HCT116 (cell line): ENCODE results near the gene RNF112. TPM values are rescaled to one million over a fixed set of nuclear protein-coding genes. Genes with fewer than 3 reads are reported as not detected.

Source experiments
- ATAC-seq: fragments of 200-7000 bp; cut with Tn5 transposase; 2 replicates; pipeline ENCODE4 v1.9.1; 2020; ENCODE audit warnings: mild to moderate bottlenecking, moderate library complexity
- BruUV-seq: library from RNA; stranded (reverse); fragments of 400-500 nt; replicated peaks from 2 replicates; lab custom pipeline; 2021; lab: Mats Ljungman, UMichigan
- CTCF ChIA-PET: fragments of 300-600 bp; sonication (Branson Sonifier 250); formaldehyde crosslinking; loops from one replicate; lab custom pipeline; 2021; ENCODE audit warnings: antibody characterized with exemption; lab: Charles Lee
- POLR2A ChIA-PET: fragments of 300-600, 350-600 bp; sonication (Branson Sonifier 250); formaldehyde crosslinking; loops from one replicate; lab custom pipeline; 2021; ENCODE audit warnings: antibody characterized with exemption; lab: Charles Lee
- RAD21 ChIA-PET, 2 experiments: fragments of 300-600 bp; sonication (Branson Sonifier 250); formaldehyde crosslinking; loops; one replicate each; lab custom pipeline; 2023; ENCODE audit warnings: low total read pairs in 2 of 2; ENCODE audit not compliant: uncharacterized antibody in 2 of 2, unreplicated experiment in 2 of 2, low non-redundant PET in 1 of 2; lab: Charles Lee
- DNase-seq: peaks from one replicate; pipeline ENCODE4 v3.0.0-alpha.2; 2010; ENCODE audit warnings: low read depth, low spot score
- H2AFZ ChIP-seq: fragments of 200-600 bp; shearing (Covaris generic), sonication (generic); 2 replicates; pipeline ENCODE4 v1.6.1; 2017; ENCODE audit warnings: low read depth, mixed run types, mixed read lengths, antibody characterized with exemption, low read length; ENCODE audit not compliant: poor library complexity, severe bottlenecking
- H3K27ac ChIP-seq: 2 replicates; pipeline ENCODE4 v1.5.1; 2012; ENCODE audit warnings: low read depth, low read length
- H3K27me3 ChIP-seq: fragments of 200-600 bp; sonication (generic); 2 replicates; pipeline ENCODE4 v1.6.1; 2016; ENCODE audit warnings: mixed run types, low read length, mixed read lengths; ENCODE audit not compliant: insufficient read depth
- H3K36me3 ChIP-seq, 2 experiments: fragments of 200-500 bp in 1 of 2; fragments of 200-600 bp in 1 of 2; sonication (Bioruptor generic) in 1 of 2; sonication (generic) in 1 of 2; 2 replicates each; pipeline versions ENCODE4 v1.5.1 to v1.6.1; 2014 to 2016; ENCODE audit warnings: low read length in 2 of 2, inconsistent platforms in 1 of 2, mixed read lengths in 1 of 2, mixed run types in 1 of 2; ENCODE audit not compliant: insufficient read depth in 2 of 2, control insufficient read depth in 1 of 2
- H3K4me1 ChIP-seq, 2 experiments: fragments of 200-600 bp in 1 of 2; sonication (generic) in 1 of 2; 2 replicates each; pipeline versions ENCODE4 v1.5.1 to v1.6.1; 2012 to 2017; ENCODE audit warnings: low read length in 2 of 2, inconsistent platforms in 1 of 2, mild to moderate bottlenecking in 1 of 2, mixed read lengths in 1 of 2, mixed run types in 1 of 2, moderate library complexity in 1 of 2; ENCODE audit not compliant: insufficient read depth in 2 of 2, control insufficient read depth in 1 of 2
- H3K4me2 ChIP-seq: fragments of 200-600 bp; sonication (generic); 2 replicates; pipeline ENCODE4 v1.6.1; 2017; ENCODE audit warnings: mixed run types, low read length, mixed read lengths
- H3K4me3 ChIP-seq, 2 experiments: fragments of 200-600 bp in 1 of 2; sonication (generic) in 1 of 2; replicated peaks in 1 of 2; 2 replicates each; pipeline ENCODE4 v1.5.1; 2011 to 2016; ENCODE audit warnings: low read length in 2 of 2, control low read depth in 1 of 2, low read depth in 1 of 2, mild to moderate bottlenecking in 1 of 2, mixed read lengths in 1 of 2, mixed run types in 1 of 2
- H3K79me2 ChIP-seq: fragments of 200-600 bp; sonication (generic); 2 replicates; pipeline ENCODE4 v1.6.1; 2017; ENCODE audit warnings: mild to moderate bottlenecking, mixed run types, low read length, moderate library complexity, mixed read lengths; ENCODE audit not compliant: insufficient read depth
- H3K9ac ChIP-seq: fragments of 200-600 bp; sonication (generic); 2 replicates; pipeline ENCODE4 v1.6.1; 2016; ENCODE audit warnings: low read length, mixed read lengths
- H3K9me2 ChIP-seq: fragments of 200-600 bp; sonication (generic), shearing (Covaris generic); 2 replicates; pipeline ENCODE4 v1.6.1; 2017; ENCODE audit warnings: mixed run types, mild to moderate bottlenecking, moderate library complexity; ENCODE audit not compliant: insufficient read depth
- H3K9me3 ChIP-seq, 2 experiments: fragments of 200-500 bp in 1 of 2; fragments of 200-600 bp in 1 of 2; sonication (Bioruptor generic) in 1 of 2; sonication (generic) in 1 of 2; 2 replicates each; pipeline ENCODE4 v1.6.1; 2014 to 2017; ENCODE audit warnings: low read length in 2 of 2, mixed read lengths in 2 of 2, inconsistent platforms in 1 of 2, low read depth in 1 of 2, mild to moderate bottlenecking in 1 of 2, mixed run types in 1 of 2, moderate library complexity in 1 of 2; ENCODE audit not compliant: control insufficient read depth in 1 of 2, insufficient read depth in 1 of 2
- H4K20me1 ChIP-seq: fragments of 200-600 bp; sonication (generic), shearing (Covaris generic); 2 replicates; pipeline ENCODE4 v1.6.1; 2017; ENCODE audit warnings: mixed run types, mild to moderate bottlenecking, moderate library complexity; ENCODE audit not compliant: insufficient read depth
- CBX3 ChIP-seq: IDR thresholded peaks from 2 replicates; pipeline ENCODE4 v1.6.1; 2012; ENCODE audit warnings: low read depth
- CEBPB ChIP-seq: IDR thresholded peaks from 2 replicates; pipeline ENCODE4 v1.6.1; 2012; ENCODE audit warnings: low read depth
- EGR1 ChIP-seq: IDR thresholded peaks from 2 replicates; pipeline ENCODE4 v1.6.1; 2012; ENCODE audit warnings: low read depth
- ELF1 ChIP-seq: IDR thresholded peaks from 2 replicates; pipeline ENCODE4 v1.6.1; 2012; ENCODE audit warnings: low read depth, borderline replicate concordance
- EZH2 ChIP-seq: fragments of 200-600 bp; sonication (generic); IDR thresholded peaks from 2 replicates; pipeline ENCODE4 v1.6.1; 2017; ENCODE audit warnings: antibody characterized with exemption, mixed run types
- EZH2phosphoT487 ChIP-seq: fragments of 200-600 bp; IDR thresholded peaks from 2 replicates; pipeline ENCODE4 v1.6.1; 2018; ENCODE audit warnings: antibody characterized with exemption, borderline replicate concordance
- FOSL1 ChIP-seq: IDR thresholded peaks from 2 replicates; pipeline ENCODE4 v1.6.1; 2012; ENCODE audit warnings: low read depth
- JUND ChIP-seq: IDR thresholded peaks from 2 replicates; pipeline ENCODE4 v1.6.1; 2012
- POLR2AphosphoS5 ChIP-seq: IDR thresholded peaks from 2 replicates; pipeline ENCODE4 v1.6.1; 2011; ENCODE audit warnings: mild to moderate bottlenecking, low read depth, low read length, moderate library complexity
- SRF ChIP-seq: IDR thresholded peaks from 2 replicates; pipeline ENCODE4 v1.6.1; 2012; ENCODE audit warnings: low read depth
- intact Hi-C: fragments of 100-400 bp; cut with micrococcal nuclease; formaldehyde crosslinking; loops from 2 replicates; pipeline ENCODE4 v1.10.0; 2022
- total RNA-seq: library from RNA; stranded (reverse); gene quantifications from one replicate; pipeline ENCODE4 v1.2.1, GENCODE V29; 2021; ENCODE audit not compliant: unreplicated experiment
- TF ChIP-seq, protein P1 (sequence below): IDR thresholded peaks from 2 replicates; pipeline ENCODE4 v1.6.1; 2012

The RNF112 gene
- total RNA-seq, 1 experiment from 2014 or later = 0.98 TPM

DNA sequence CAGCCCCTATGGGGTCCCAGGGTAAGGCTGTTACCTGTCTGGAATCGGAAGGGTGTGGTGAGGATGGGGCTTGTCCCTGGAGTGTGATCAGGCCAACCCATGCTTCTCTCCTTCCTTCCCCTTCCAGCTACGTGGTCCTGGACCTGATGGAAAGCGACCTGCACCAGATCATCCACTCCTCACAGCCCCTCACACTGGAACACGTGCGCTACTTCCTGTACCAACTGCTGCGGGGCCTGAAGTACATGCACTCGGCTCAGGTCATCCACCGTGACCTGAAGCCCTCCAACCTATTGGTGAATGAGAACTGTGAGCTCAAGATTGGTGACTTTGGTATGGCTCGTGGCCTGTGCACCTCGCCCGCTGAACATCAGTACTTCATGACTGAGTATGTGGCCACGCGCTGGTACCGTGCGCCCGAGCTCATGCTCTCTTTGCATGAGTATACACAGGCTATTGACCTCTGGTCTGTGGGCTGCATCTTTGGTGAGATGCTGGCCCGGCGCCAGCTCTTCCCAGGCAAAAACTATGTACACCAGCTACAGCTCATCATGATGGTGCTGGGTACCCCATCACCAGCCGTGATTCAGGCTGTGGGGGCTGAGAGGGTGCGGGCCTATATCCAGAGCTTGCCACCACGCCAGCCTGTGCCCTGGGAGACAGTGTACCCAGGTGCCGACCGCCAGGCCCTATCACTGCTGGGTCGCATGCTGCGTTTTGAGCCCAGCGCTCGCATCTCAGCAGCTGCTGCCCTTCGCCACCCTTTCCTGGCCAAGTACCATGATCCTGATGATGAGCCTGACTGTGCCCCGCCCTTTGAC, 30.3 kb upstream of the RNF112 start:
- H3K27me3 ChIP-seq = no peaks in the 10 kb centered on the region
- CTCF ChIA-PET = no interaction called here

DNA sequence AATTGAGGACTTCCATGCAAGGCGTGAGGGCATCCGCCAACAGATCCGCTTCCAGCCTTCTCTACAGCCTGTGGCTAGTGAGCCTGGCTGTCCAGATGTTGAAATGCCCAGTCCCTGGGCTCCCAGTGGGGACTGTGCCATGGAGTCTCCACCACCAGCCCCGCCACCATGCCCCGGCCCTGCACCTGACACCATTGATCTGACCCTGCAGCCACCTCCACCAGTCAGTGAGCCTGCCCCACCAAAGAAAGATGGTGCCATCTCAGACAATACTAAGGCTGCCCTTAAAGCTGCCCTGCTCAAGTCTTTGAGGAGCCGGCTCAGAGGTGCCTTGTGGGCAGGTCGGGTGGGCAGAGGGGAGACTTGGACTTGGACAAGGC, 29.7 kb upstream of the RNF112 start:
- peaks cover 2% of the 10 kb centered on the region for H3K79me2 ChIP-seq
- intact Hi-C loops = no loop called here
- no peaks in the 10 kb centered on the region for H3K9me2 ChIP-seq
- H4K20me1 ChIP-seq = no peaks in the 10 kb centered on the region
- no peaks in the 10 kb centered on the region for H3K27me3 ChIP-seq
- H3K4me2 ChIP-seq = no peak overlapping the region
- TF ChIP-seq CEBPB = no peak
- TF ChIP-seq, protein P1, sequence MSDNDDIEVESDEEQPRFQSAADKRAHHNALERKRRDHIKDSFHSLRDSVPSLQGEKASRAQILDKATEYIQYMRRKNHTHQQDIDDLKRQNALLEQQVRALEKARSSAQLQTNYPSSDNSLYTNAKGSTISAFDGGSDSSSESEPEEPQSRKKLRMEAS = no peak
- no peak for TF ChIP-seq EGR1
- TF ChIP-seq POLR2AphosphoS5 = no peak
- TF ChIP-seq EZH2phosphoT487 = no peak
- TF ChIP-seq SRF = no peak
- ChIA-PET POLR2A (no interaction called here), RAD21 (no interaction called here), CTCF (no interaction called here)
- H3K9me3 ChIP-seq = no peaks in the 10 kb centered on the region
- H3K4me1 ChIP-seq = peaks cover 6 to 18% of the 10 kb centered on the region in 2 experiments; a peak in 3 of 4 replicates
- DNase-seq = no peak
- BruUV-seq = no TSS peak
- H2AFZ ChIP-seq = no peak overlapping the region
- no peak overlapping the region for H3K27ac ChIP-seq
- H3K36me3 ChIP-seq = peaks cover 18 to 26% of the 10 kb centered on the region in 2 experiments; a peak in 3 of 4 replicates
- no peak overlapping the region for H3K4me3 ChIP-seq
- H3K9ac ChIP-seq = no peak overlapping the region
- no peak for ATAC-seq

More for the DNA sequence above, 30.3 kb upstream of the RNF112 start:
- no peak for DNase-seq
- H3K4me2 ChIP-seq = no peak overlapping the region
- no peak overlapping the region for H2AFZ ChIP-seq
- intact Hi-C loops = no loop called here
- no peak overlapping the region for H3K9ac ChIP-seq
- H3K27ac ChIP-seq = no peak overlapping the region
- no peaks in the 10 kb centered on the region for H3K9me2 ChIP-seq
- no peaks in the 10 kb centered on the region for H3K9me3 ChIP-seq
- POLR2A ChIA-PET = no interaction called here
- peaks cover 18 to 26% of the 10 kb centered on the region in 2 experiments; a peak in 3 of 4 replicates for H3K36me3 ChIP-seq
- no peak for TF ChIP-seq EZH2
- TF ChIP-seq FOSL1 = no peak
- TF ChIP-seq CBX3 = no peak
- no peak for TF ChIP-seq ELF1
- TF ChIP-seq JUND = no peak
- TF ChIP-seq SRF = no peak
- TF ChIP-seq, all 23 proteins: peak for 0
- no peak for ATAC-seq
- no peak overlapping the region for H3K4me3 ChIP-seq
- H3K4me1 ChIP-seq = peaks cover 9 to 18% of the 10 kb centered on the region in 2 experiments; a peak in 3 of 4 replicates
- H3K79me2 ChIP-seq = peaks cover 7% of the 10 kb centered on the region
- no TSS peak for BruUV-seq
- RAD21 ChIA-PET = no interaction called here
- no peaks in the 10 kb centered on the region for H4K20me1 ChIP-seq
